Endothelial cell of umbilical vein (primary cell): ENCODE results near the gene ZHX3.
A peak's percentile ranks its signal among the peaks of the same experiment; 100 is the strongest.

ENCODE experiments used
- CTCF ChIP-seq, 2 donors: IDR thresholded peaks; 1 replicate in 1 of 2; 2 replicates in 1 of 2; pipeline ENCODE4 v1.5.1; 2011; ENCODE audit warnings: low read length in 2 of 2, mild to moderate bottlenecking in 2 of 2, moderate library complexity in 2 of 2, control low read depth in 1 of 2, inconsistent platforms in 1 of 2, low read depth in 1 of 2; ENCODE audit not compliant: insufficient read depth in 1 of 2; ENCODE audit errors: extremely low read depth in 1 of 2
- FOS ChIP-seq: IDR thresholded peaks from 2 replicates; pipeline ENCODE4 v1.6.1; 2011; ENCODE audit warnings: mild to moderate bottlenecking, low read length, moderate library complexity, borderline replicate concordance; ENCODE audit not compliant: insufficient read depth
- POLR2A ChIP-seq: IDR thresholded peaks from 2 replicates; pipeline ENCODE4 v1.6.1; 2012; ENCODE audit warnings: low read depth, mild to moderate bottlenecking, control low read depth, low read length

GRCh38 chr20:41249411-41250281 is 67.9 kb downstream of the ZHX3 start:
- TF ChIP-seq CTCF (IDR thresholded peaks at IDR 0.05; ENCODE audit: extremely low read depth in 1 of 2, insufficient read depth in 1 of 2, low read depth in 1 of 2, low read length in 2 of 2) (peak in 1 of 2 donors; percentile 34), FOS (peak; percentile 84), POLR2A (peak; percentile 12)
